Gastrocnemius medialis (tissue), 4 donors: ENCODE results near the gene TP63. TPM values are rescaled to one million over a fixed set of nuclear protein-coding genes. Genes with fewer than 3 reads are reported as not detected.

Experiments
- ATAC-seq, 2 donors: fragments of 150-250 bp; one replicate each; pipeline ENCODE4 v1.9.1; 2016
- DNase-seq, 2 donors: peaks; one replicate each; pipeline ENCODE4 v3.0.0-alpha.2; 2019
- H3K27ac ChIP-seq, 4 donors: fragments of 200-600 bp; sonication (generic); 1 replicate in 1 of 4; 2 replicates in 3 of 4; pipeline ENCODE4 v1.5.1; 2016 to 2018; ENCODE audit warnings: mild to moderate bottlenecking in 2 of 4, moderate library complexity in 1 of 4
- H3K27me3 ChIP-seq, 3 donors: fragments of 200-600 bp; sonication (generic) in 2 of 3; 1 replicate in 1 of 3; 2 replicates in 2 of 3; pipeline versions ENCODE4 v1.5.1 to v1.6.0; 2016 to 2019; ENCODE audit warnings: mild to moderate bottlenecking in 1 of 3, moderate library complexity in 1 of 3
- H3K36me3 ChIP-seq, 2 donors: fragments of 200-600 bp; sonication (generic) in 1 of 2; one replicate each; pipeline ENCODE4 v1.5.1; 2017 to 2018
- H3K4me1 ChIP-seq, 2 donors: fragments of 200-600 bp; sonication (generic) in 1 of 2; one replicate each; pipeline ENCODE4 v1.5.1; 2016 to 2017; ENCODE audit warnings: mild to moderate bottlenecking in 2 of 2
- H3K4me3 ChIP-seq, 4 donors: fragments of 200-600 bp; sonication (generic) in 3 of 4; 1 replicate in 1 of 4; 2 replicates in 3 of 4; pipeline ENCODE4 v1.5.1; 2016 to 2019; ENCODE audit warnings: mild to moderate bottlenecking in 2 of 4
- H3K9me3 ChIP-seq, 3 donors: fragments of 200-600 bp; sonication (generic) in 2 of 3; 1 replicate in 1 of 3; 2 replicates in 2 of 3; pipeline ENCODE4 v1.5.1; 2016 to 2019
- CTCF ChIP-seq, 5 experiments: fragments of 450-650 bp in 3 of 5; fragments of 200-600 bp in 2 of 5; sonication (generic) in 2 of 5; IDR thresholded peaks in 4 of 5; conservative IDR thresholded peaks in 1 of 5; 1 replicate in 4 of 5; 2 replicates in 1 of 5; pipeline ENCODE4 v1.5.1; 2016 to 2019; ENCODE audit warnings: antibody characterized with exemption in 5 of 5, mild to moderate bottlenecking in 3 of 5, moderate library complexity in 3 of 5
- POLR2A ChIP-seq, 2 donors: fragments of 450-650 bp; IDR thresholded peaks; one replicate each; pipeline ENCODE4 v1.6.1; 2017; ENCODE audit warnings: antibody characterized with exemption in 2 of 2, mild to moderate bottlenecking in 2 of 2, moderate library complexity in 2 of 2
- in situ Hi-C, 4 donors: fragments of 200-750 bp; cut with MboI; loops; one replicate each; pipeline versions ENCODE4 v1.15.0 to v1.8.0; 2017; ENCODE audit warnings: low sequenced_read_pairs in 4 of 4
- intact Hi-C: fragments of 100-400 bp; cut with DNase I; formaldehyde crosslinking; loops from one replicate; pipeline ENCODE4 v1.15.1; 2023; ENCODE audit warnings: low total_unique reads
- total RNA-seq, 4 donors: library from RNA; depleted of rRNA; stranded (reverse); fragments of >200 nt; gene quantifications; one replicate each; pipeline versions ENCODE4 v1.1.0 to v1.2.3, GENCODE V29; 2016

The TP63 gene
- total RNA-seq, 4 donors from 2014 or later = 5.2 to 38.8 (median 25.8) TPM

GRCh38 chr3:189862385-189862998, 231.3 kb downstream of the TP63 start:
- Histone ChIP-seq H3K27ac (peak overlapping the region; percentile 14 to 48 (median 28)), H3K36me3 (peaks cover 0 to 13% of the 10 kb centered on the region in 2 donors), H3K4me1 (peaks cover 8 to 23% of the 10 kb centered on the region in 2 donors), H3K9me3 (no peaks in the 10 kb centered on the region), H3K4me3 (no peak overlapping the region), H3K27me3 (no peaks in the 10 kb centered on the region)
- TF ChIP-seq POLR2A (IDR thresholded peaks at IDR 0.05) (no peak), CTCF (IDR thresholded peaks at IDR 0.05 in 4 of 5, conservative IDR thresholded peaks at IDR 0.05 in 1 of 5) (no peak)
- ATAC-seq (peak; percentile 37 to 54), DNase-seq (no peak)
- in situ Hi-C loops (no loop called here), intact Hi-C loops (no loop called here)

- Histone ChIP-seq H3K36me3 (peaks cover 0 to 14% of the 10 kb centered on the region in 2 donors), H3K27ac (peak overlapping the region; percentile 14 to 48 (median 28)), H3K9me3 (no peaks in the 10 kb centered on the region), H3K4me1 (peaks cover 8 to 23% of the 10 kb centered on the region in 2 donors), H3K4me3 (no peak overlapping the region), H3K27me3 (no peaks in the 10 kb centered on the region)
- TF ChIP-seq POLR2A (IDR thresholded peaks at IDR 0.05) (no peak), CTCF (IDR thresholded peaks at IDR 0.05 in 4 of 5, conservative IDR thresholded peaks at IDR 0.05 in 1 of 5) (no peak)
- in situ Hi-C loops (no loop called here), intact Hi-C loops (no loop called here)
- peak in 1 of 2 donors; percentile 70 for ATAC-seq
- peak in 1 of 2 donors; percentile 48 for DNase-seq
Observed at GRCh38 chr3:189863031-189863430, 231.8 kb downstream of the TP63 start.

- no peak overlapping the region for H3K4me3 ChIP-seq
- peaks cover 0 to 46% of the 10 kb centered on the region in 2 donors for H3K36me3 ChIP-seq
- DNase-seq (no peak), ATAC-seq (no peak)
- in situ Hi-C loops = no loop called here
- H3K4me1 ChIP-seq = peaks cover 0 to under 1% of the 10 kb centered on the region in 2 donors
- intact Hi-C loops = no loop called here
- TF ChIP-seq CTCF (IDR thresholded peaks at IDR 0.05 in 4 of 5, conservative IDR thresholded peaks at IDR 0.05 in 1 of 5) (no peak), POLR2A (IDR thresholded peaks at IDR 0.05) (no peak)
- H3K9me3 ChIP-seq = no peaks in the 10 kb centered on the region
- no peak overlapping the region for H3K27ac ChIP-seq
- H3K27me3 ChIP-seq = no peaks in the 10 kb centered on the region
Observed at GRCh38 chr3:189868061-189868460, 236.9 kb downstream of the TP63 start.

GRCh38 chr3:189869165-189869564, 238.0 kb downstream of the TP63 start:
- no peak for DNase-seq
- no peaks in the 10 kb centered on the region for H3K9me3 ChIP-seq
- TF ChIP-seq CTCF (IDR thresholded peaks at IDR 0.05 in 4 of 5, conservative IDR thresholded peaks at IDR 0.05 in 1 of 5) = no peak
- no peak for TF ChIP-seq POLR2A (IDR thresholded peaks at IDR 0.05)
- intact Hi-C loops = no loop called here
- in situ Hi-C loops = no loop called here
- no peaks in the 10 kb centered on the region for H3K4me1 ChIP-seq
- H3K27ac ChIP-seq = no peak overlapping the region
- no peaks in the 10 kb centered on the region for H3K27me3 ChIP-seq
- H3K4me3 ChIP-seq = no peak overlapping the region
- ATAC-seq = no peak
- peaks cover 0 to 54% of the 10 kb centered on the region in 2 donors for H3K36me3 ChIP-seq

GRCh38 chr3:189871418-189871817, 240.2 kb downstream of the TP63 start:
- no peak for TF ChIP-seq POLR2A (IDR thresholded peaks at IDR 0.05)
- TF ChIP-seq CTCF (IDR thresholded peaks at IDR 0.05 in 4 of 5, conservative IDR thresholded peaks at IDR 0.05 in 1 of 5) = no peak
- Histone ChIP-seq H3K4me3 (no peak overlapping the region), H3K9me3 (no peaks in the 10 kb centered on the region), H3K27ac (no peak overlapping the region), H3K4me1 (no peaks in the 10 kb centered on the region), H3K36me3 (peaks cover 0 to 65% of the 10 kb centered on the region in 2 donors), H3K27me3 (no peaks in the 10 kb centered on the region)
- no peak for ATAC-seq
- intact Hi-C loops = no loop called here
- no peak for DNase-seq
- in situ Hi-C loops = no loop called here
